Gastroesophageal sphincter (tissue), 3 donors: Measurements from ENCODE around the gene NFASC.

Experiments used
- POLR2A ChIP-seq, 2 donors: fragments of 450-650 bp; IDR thresholded peaks; one replicate each; pipeline ENCODE4 v1.6.1; 2017; ENCODE audit warnings: antibody characterized with exemption in 2 of 2, mild to moderate bottlenecking in 2 of 2, moderate library complexity in 1 of 2
- TF ChIP-seq, protein P1 (sequence below), 4 experiments: fragments of 200-600 bp in 2 of 4; fragments of 450-650 bp in 2 of 4; sonication (generic) in 1 of 4; IDR thresholded peaks; one replicate each; pipeline ENCODE4 v1.5.1; 2017 to 2019; ENCODE audit warnings: antibody characterized with exemption in 4 of 4, mild to moderate bottlenecking in 2 of 4, moderate library complexity in 2 of 4

- TF ChIP-seq, protein P1, sequence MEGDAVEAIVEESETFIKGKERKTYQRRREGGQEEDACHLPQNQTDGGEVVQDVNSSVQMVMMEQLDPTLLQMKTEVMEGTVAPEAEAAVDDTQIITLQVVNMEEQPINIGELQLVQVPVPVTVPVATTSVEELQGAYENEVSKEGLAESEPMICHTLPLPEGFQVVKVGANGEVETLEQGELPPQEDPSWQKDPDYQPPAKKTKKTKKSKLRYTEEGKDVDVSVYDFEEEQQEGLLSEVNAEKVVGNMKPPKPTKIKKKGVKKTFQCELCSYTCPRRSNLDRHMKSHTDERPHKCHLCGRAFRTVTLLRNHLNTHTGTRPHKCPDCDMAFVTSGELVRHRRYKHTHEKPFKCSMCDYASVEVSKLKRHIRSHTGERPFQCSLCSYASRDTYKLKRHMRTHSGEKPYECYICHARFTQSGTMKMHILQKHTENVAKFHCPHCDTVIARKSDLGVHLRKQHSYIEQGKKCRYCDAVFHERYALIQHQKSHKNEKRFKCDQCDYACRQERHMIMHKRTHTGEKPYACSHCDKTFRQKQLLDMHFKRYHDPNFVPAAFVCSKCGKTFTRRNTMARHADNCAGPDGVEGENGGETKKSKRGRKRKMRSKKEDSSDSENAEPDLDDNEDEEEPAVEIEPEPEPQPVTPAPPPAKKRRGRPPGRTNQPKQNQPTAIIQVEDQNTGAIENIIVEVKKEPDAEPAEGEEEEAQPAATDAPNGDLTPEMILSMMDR (IDR thresholded peaks at IDR 0.05) = no peak
- no peak for TF ChIP-seq POLR2A (IDR thresholded peaks at IDR 0.05)
Measured at GRCh38 chr1:204930155-204930523, 59.5 kb downstream of the NFASC start.
